ENCODE measurements around the gene WIPI1. TPM values are rescaled to one million over a fixed set of nuclear protein-coding genes. Genes with fewer than 3 reads are reported as not detected.
"Not testable (repeated sequence)": the region's sequence is repeated elsewhere in the genome, so short reads cannot be mapped to it uniquely, and the experiment has no call there.

WIPI1 gene
- total and polyA plus RNA-seq, 7 donors = 80.3 to 197 (median 136) TPM

- no peak for DNase-seq
- H3K36me3 ChIP-seq (ENCODE audit: insufficient read depth in 1 of 2, low read depth in 1 of 2) = no peaks in the 10 kb centered on the region
- H3K27ac ChIP-seq = no peak overlapping the region
- no peaks in the 10 kb centered on the region for H3K9me3 ChIP-seq
- no peaks in the 10 kb centered on the region for H3K4me1 ChIP-seq
- peak in 2 of 4 donors; percentile 26 to 36 for ATAC-seq
- no peak overlapping the region for H3K4me3 ChIP-seq
- WGBS, 3 donors = 47 to 54% (median 51%) methylated on average over 7 of the region's 7 CpGs
- TF ChIP-seq, protein P1, sequence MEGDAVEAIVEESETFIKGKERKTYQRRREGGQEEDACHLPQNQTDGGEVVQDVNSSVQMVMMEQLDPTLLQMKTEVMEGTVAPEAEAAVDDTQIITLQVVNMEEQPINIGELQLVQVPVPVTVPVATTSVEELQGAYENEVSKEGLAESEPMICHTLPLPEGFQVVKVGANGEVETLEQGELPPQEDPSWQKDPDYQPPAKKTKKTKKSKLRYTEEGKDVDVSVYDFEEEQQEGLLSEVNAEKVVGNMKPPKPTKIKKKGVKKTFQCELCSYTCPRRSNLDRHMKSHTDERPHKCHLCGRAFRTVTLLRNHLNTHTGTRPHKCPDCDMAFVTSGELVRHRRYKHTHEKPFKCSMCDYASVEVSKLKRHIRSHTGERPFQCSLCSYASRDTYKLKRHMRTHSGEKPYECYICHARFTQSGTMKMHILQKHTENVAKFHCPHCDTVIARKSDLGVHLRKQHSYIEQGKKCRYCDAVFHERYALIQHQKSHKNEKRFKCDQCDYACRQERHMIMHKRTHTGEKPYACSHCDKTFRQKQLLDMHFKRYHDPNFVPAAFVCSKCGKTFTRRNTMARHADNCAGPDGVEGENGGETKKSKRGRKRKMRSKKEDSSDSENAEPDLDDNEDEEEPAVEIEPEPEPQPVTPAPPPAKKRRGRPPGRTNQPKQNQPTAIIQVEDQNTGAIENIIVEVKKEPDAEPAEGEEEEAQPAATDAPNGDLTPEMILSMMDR (IDR thresholded peaks at IDR 0.05) = no peak
- intact Hi-C loops (cut with DNase I) = no loop called here
- no peaks in the 10 kb centered on the region for H3K27me3 ChIP-seq (ENCODE audit: insufficient read depth in 3 of 3, low read length in 2 of 3)
These were observed 41.4 kb upstream of the WIPI1 start for GRCh38 chr17:68498479-68499326.

DNA sequence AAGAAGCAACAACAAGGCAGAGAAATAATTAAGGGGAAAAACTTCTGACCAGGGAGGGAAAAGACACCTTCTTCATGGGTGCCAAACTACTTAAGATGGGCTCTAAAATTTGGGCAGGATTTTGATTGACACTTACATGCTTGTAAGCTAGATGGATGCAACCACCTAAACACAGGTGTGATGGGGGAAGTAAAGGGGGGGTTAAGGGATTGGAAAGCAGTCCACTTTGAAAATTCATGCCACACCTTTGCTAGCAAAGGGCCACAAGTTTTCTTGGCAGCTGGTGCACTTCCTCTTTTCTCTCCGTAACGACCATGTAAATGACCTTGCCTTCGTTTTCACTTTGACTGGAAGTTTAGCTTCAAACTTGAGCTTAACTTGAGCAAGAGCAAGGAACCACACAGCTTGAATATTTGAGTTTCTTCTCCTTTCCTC is 40.6 kb upstream of the WIPI1 start:
- WGBS, 3 donors = 12 to 33% (median 18%) methylated on average over 3 of the region's 3 CpGs
- H3K4me3 ChIP-seq = no peak overlapping the region

DNA sequence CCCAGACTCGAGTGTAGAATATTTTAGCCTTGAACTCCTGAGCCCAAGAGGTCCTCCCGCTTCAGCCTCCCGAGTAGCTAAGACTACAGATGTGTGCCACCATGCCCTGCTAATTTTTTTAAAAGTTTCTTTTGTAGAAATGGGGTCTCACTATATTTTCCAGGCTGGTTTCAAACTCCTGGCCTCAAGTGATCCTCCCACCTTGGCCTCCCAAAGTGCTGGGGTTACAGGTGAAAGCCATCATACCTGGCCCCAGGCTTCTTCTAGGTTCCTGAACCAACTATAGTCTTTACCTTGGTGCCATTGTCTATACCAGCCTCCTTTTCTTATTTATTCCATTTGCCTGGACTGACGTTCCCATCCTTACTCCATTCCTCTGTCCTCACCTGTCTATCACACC is 37.8 kb upstream of the WIPI1 start:
- Histone ChIP-seq H3K27me3 (ENCODE audit: insufficient read depth in 3 of 3, low read length in 2 of 3) (no peaks in the 10 kb centered on the region), H3K36me3 (ENCODE audit: insufficient read depth in 1 of 2, low read depth in 1 of 2) (no peaks in the 10 kb centered on the region), H3K27ac (no peak overlapping the region), H3K9me3 (no peaks in the 10 kb centered on the region), H3K4me3 (no peak overlapping the region), H3K4me1 (peaks cover 10% of the 10 kb centered on the region)
- TF ChIP-seq, protein P1 (IDR thresholded peaks at IDR 0.05) = no peak
- intact Hi-C loops (cut with DNase I) = no loop called here
- DNase-seq (no peak), ATAC-seq (no peak)
- 88 to 95% (median 93%) methylated on average over 4 of the region's 4 CpGs for WGBS, 3 donors

More for the DNA sequence above, 40.6 kb upstream of the WIPI1 start:
- H3K27me3 ChIP-seq (ENCODE audit: insufficient read depth in 3 of 3, low read length in 2 of 3) = no peaks in the 10 kb centered on the region
- H3K36me3 ChIP-seq (ENCODE audit: insufficient read depth in 1 of 2, low read depth in 1 of 2) = no peaks in the 10 kb centered on the region
- no peak overlapping the region for H3K27ac ChIP-seq
- no peak for ATAC-seq
- TF ChIP-seq, protein P1 (IDR thresholded peaks at IDR 0.05) = no peak
- DNase-seq = no peak
- no peaks in the 10 kb centered on the region for H3K9me3 ChIP-seq
- intact Hi-C loops (cut with DNase I) = no loop called here
- peaks cover 3% of the 10 kb centered on the region for H3K4me1 ChIP-seq

DNA sequence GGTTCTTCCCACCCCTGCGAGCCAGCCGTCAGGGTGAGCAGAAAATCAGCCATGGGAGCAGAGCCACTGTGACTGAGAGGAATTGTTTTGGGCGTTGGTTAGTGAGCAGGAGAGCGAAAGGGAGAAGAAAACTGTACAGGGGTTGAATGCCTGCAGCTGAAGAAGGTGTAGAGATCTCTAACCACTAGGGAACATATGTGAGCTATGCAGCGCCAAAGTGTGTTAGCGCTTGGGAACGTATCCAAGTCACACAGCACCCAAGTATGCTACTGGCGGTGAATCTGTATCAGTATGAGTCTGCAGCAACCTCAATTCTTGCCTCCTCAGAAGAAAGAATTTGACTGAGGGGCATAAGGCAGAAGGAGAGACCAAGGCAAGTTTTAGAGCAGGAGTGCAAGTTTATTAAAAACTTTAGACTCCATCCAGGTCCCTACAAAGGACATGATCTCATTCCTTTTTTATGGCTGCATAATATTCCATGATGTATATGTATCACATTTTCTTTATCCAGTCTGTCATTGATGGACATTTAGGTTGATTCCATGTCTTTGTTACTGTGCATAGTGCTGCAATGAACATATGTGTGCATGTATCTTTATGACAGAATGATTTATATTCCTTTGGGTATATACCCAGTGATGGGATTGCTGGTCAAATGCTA is 35.2 kb upstream of the WIPI1 start:
- not testable (repeated sequence) for DNase-seq; H3K27ac ChIP-seq; H3K4me3 ChIP-seq; H3K9me3 ChIP-seq; ATAC-seq; H3K36me3 ChIP-seq (ENCODE audit: insufficient read depth in 1 of 2, low read depth in 1 of 2); H3K4me1 ChIP-seq; H3K27me3 ChIP-seq (ENCODE audit: insufficient read depth in 3 of 3, low read length in 2 of 3)
- intact Hi-C loops (cut with DNase I) = loop anchor here in 1 of 2 donors (1.0 kb wide), 1 partner anchor 24 kb away; no protein-coding TSS in a partner anchor
- 86 to 89% (median 88%) methylated on average over 8 of the region's 8 CpGs for WGBS, 3 donors

Measured in psoas muscle (tissue), 8 donors.